ENCODE measurements around the gene UST.

- no peak for TF ChIP-seq CTCF (IDR thresholded peaks at IDR 0.05 in 2 of 3, conservative IDR thresholded peaks at IDR 0.05 in 1 of 3; ENCODE audit: borderline replicate concordance in 1 of 3, insufficient read depth in 1 of 3, low read depth in 2 of 3, low read length in 2 of 3)
- TF ChIP-seq JUND (IDR thresholded peaks at IDR 0.05) = no peak
- no peak for TF ChIP-seq ZFX (IDR thresholded peaks at IDR 0.05)
- no peak for TF ChIP-seq SP1 (IDR thresholded peaks at IDR 0.05; ENCODE audit: low read depth)
- TF ChIP-seq POLR2A (IDR thresholded peaks at IDR 0.05; ENCODE audit: borderline replicate concordance, extremely low read depth, insufficient read depth, insufficient read length) = no peak
- TF ChIP-seq EZH2phosphoT487 (IDR thresholded peaks at IDR 0.05; ENCODE audit: borderline replicate concordance) = no peak
- no peak for TF ChIP-seq EGR1 (IDR thresholded peaks at IDR 0.05; ENCODE audit: low read depth)
- no peak for TF ChIP-seq RAD21 (IDR thresholded peaks at IDR 0.05; ENCODE audit: low read depth)
- no peak for TF ChIP-seq EZH2 (IDR thresholded peaks at IDR 0.05)
- TF ChIP-seq, protein P1, sequence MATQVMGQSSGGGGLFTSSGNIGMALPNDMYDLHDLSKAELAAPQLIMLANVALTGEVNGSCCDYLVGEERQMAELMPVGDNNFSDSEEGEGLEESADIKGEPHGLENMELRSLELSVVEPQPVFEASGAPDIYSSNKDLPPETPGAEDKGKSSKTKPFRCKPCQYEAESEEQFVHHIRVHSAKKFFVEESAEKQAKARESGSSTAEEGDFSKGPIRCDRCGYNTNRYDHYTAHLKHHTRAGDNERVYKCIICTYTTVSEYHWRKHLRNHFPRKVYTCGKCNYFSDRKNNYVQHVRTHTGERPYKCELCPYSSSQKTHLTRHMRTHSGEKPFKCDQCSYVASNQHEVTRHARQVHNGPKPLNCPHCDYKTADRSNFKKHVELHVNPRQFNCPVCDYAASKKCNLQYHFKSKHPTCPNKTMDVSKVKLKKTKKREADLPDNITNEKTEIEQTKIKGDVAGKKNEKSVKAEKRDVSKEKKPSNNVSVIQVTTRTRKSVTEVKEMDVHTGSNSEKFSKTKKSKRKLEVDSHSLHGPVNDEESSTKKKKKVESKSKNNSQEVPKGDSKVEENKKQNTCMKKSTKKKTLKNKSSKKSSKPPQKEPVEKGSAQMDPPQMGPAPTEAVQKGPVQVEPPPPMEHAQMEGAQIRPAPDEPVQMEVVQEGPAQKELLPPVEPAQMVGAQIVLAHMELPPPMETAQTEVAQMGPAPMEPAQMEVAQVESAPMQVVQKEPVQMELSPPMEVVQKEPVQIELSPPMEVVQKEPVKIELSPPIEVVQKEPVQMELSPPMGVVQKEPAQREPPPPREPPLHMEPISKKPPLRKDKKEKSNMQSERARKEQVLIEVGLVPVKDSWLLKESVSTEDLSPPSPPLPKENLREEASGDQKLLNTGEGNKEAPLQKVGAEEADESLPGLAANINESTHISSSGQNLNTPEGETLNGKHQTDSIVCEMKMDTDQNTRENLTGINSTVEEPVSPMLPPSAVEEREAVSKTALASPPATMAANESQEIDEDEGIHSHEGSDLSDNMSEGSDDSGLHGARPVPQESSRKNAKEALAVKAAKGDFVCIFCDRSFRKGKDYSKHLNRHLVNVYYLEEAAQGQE (IDR thresholded peaks at IDR 0.05; ENCODE audit: low read depth) = no peak
- TF ChIP-seq CBX3 (IDR thresholded peaks at IDR 0.05; ENCODE audit: low read depth) = no peak
- TF ChIP-seq, protein P2, sequence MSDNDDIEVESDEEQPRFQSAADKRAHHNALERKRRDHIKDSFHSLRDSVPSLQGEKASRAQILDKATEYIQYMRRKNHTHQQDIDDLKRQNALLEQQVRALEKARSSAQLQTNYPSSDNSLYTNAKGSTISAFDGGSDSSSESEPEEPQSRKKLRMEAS (IDR thresholded peaks at IDR 0.05) = no peak
- TF ChIP-seq ZNF274 (IDR thresholded peaks at IDR 0.05; ENCODE audit: low read depth, low read length) = no peak
Measured at GRCh38 chr6:148762231-148762630, 15.4 kb downstream of the UST start.
